NCI-H2196 treated with DMSO at 0.1 percent for 48 hours (cell line): ENCODE results near the gene POGLUT3.
A peak's percentile ranks its signal among the peaks of the same experiment; 100 is the strongest.

Experiments
- DNase-seq: peaks from one replicate; lab custom pipeline; 2025; ENCODE audit not compliant: unreplicated experiment; lab: John Stamatoyannopoulos, UW

The POGLUT3 gene

GRCh38 chr11:108500721-108501120 lies 2.5 kb upstream of the POGLUT3 start:
- DNase-seq: no peak

- no peak for DNase-seq
Observed at GRCh38 chr11:108500169-108500568, 2.0 kb upstream of the POGLUT3 start.

GRCh38 chr11:108498816-108499408 lies 728 bp upstream of the POGLUT3 start:
- no peak for DNase-seq

GRCh38 chr11:108497317-108498045 lies 703 bp downstream of the POGLUT3 start:
- peak; percentile 82 for DNase-seq

- no peak for DNase-seq
Observed at GRCh38 chr11:108496643-108497256, 1.4 kb downstream of the POGLUT3 start.

GRCh38 chr11:108495326-108495725 lies 2.9 kb downstream of the POGLUT3 start:
- no peak for DNase-seq

GRCh38 chr11:108494182-108494581 lies 4.0 kb downstream of the POGLUT3 start:
- no peak for DNase-seq

- DNase-seq: no peak
Observed at GRCh38 chr11:108491936-108492335, 6.2 kb downstream of the POGLUT3 start.

- DNase-seq: no peak
Observed at GRCh38 chr11:108486828-108487227, 11.4 kb downstream of the POGLUT3 start.

GRCh38 chr11:108486331-108486730 lies 11.9 kb downstream of the POGLUT3 start:
- no peak for DNase-seq

GRCh38 chr11:108483163-108483562 lies 15.0 kb downstream of the POGLUT3 start:
- no peak for DNase-seq

GRCh38 chr11:108474664-108475463 lies 23.3 kb downstream of the POGLUT3 start:
- no peak for DNase-seq

- DNase-seq: no peak
Observed at GRCh38 chr11:108472681-108473080, 25.5 kb downstream of the POGLUT3 start.

- DNase-seq: no peak
Observed at GRCh38 chr11:108468478-108468864, 29.7 kb downstream of the POGLUT3 start.

- peak; percentile 97 for DNase-seq
Observed at GRCh38 chr11:108467091-108467823, 30.9 kb downstream of the POGLUT3 start, which contains the start of gene C11orf65. Gene C11orf65 (minus strand): TSS chr11:108467529. CDS start chr11:108461559, 5,970 bp downstream.

- DNase-seq: no peak
Observed at GRCh38 chr11:108466405-108466804, 31.8 kb downstream of the POGLUT3 start.

- no peak for DNase-seq
Observed at GRCh38 chr11:108453207-108453835, 44.9 kb downstream of the POGLUT3 start.
